GM12891 (cell line): ENCODE results near the gene LYVE1.

Experiments
- POLR2A ChIP-seq: IDR thresholded peaks from 2 replicates; pipeline ENCODE4 v1.6.1; 2011; ENCODE audit warnings: low read depth, low read length, control low read depth
- TAF1 ChIP-seq: IDR thresholded peaks from 2 replicates; pipeline ENCODE4 v1.6.1; 2011; ENCODE audit warnings: low read depth, low read length, control low read depth

DNA sequence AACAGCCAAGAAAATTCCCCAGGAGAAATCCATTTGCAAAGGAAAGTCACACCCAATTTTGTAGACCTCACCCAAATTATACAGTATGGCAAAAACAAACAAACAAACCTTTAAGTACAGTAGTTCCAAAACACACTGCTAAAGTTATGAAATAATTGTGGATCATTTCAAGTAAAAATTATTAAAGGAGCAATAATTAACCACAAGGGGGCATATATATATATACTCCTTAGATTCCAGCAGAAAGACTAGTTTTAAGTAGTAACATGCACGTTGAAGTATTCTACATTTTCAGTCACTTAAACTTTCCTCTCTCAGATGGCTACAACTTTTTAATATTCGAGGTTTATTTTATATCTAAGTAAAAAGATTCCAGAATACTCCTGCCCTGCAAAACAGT lies 54.3 kb downstream of the LYVE1 start:
- TF ChIP-seq TAF1 (no peak), POLR2A (no peak)
